OCI-LY7 (cell line): ENCODE data around the gene FBXW7. TPM values are rescaled to one million over a fixed set of nuclear protein-coding genes. Genes with fewer than 3 reads are reported as not detected.

Experiments
- BruUV-seq: library from RNA; stranded (reverse); fragments of 400-500 nt; replicated peaks from 2 replicates; lab custom pipeline; 2021; lab: Mats Ljungman, UMichigan
- CTCF ChIA-PET: fragments of 300-600 bp; sonication (Branson Sonifier 250); formaldehyde crosslinking; loops from one replicate; lab custom pipeline; 2022; ENCODE audit warnings: antibody characterized with exemption; ENCODE audit not compliant: unreplicated experiment; lab: Charles Lee
- POLR2A ChIA-PET: fragments of 300-600 bp; sonication (Branson Sonifier 250); formaldehyde crosslinking; loops from one replicate; lab custom pipeline; 2022; ENCODE audit warnings: antibody characterized with exemption; lab: Charles Lee
- DNase-seq: peaks from one replicate; pipeline ENCODE4 v3.0.0-alpha.2; 2015; ENCODE audit warnings: low spot score
- H2AFZ ChIP-seq: fragments of 200-600 bp; sonication (generic), shearing (Covaris generic); 2 replicates; pipeline ENCODE4 v1.6.1; 2014; ENCODE audit warnings: mild to moderate bottlenecking, antibody characterized with exemption, low read length, moderate library complexity
- H3K27ac ChIP-seq: fragments of 200-600 bp; sonication (generic); 2 replicates; pipeline ENCODE4 v1.5.1; 2014; ENCODE audit warnings: mixed run types, low read depth, mild to moderate bottlenecking, moderate library complexity, low read length, inconsistent platforms; ENCODE audit not compliant: poor library complexity, severe bottlenecking
- H3K36me3 ChIP-seq: fragments of 200-600 bp; sonication (generic); 2 replicates; pipeline ENCODE4 v1.6.1; 2014; ENCODE audit warnings: mild to moderate bottlenecking, antibody characterized with exemption, low read length, moderate library complexity, mixed read lengths; ENCODE audit not compliant: insufficient read depth
- H3K4me1 ChIP-seq: fragments of 200-600 bp; sonication (generic); 2 replicates; pipeline ENCODE4 v1.5.1; 2014; ENCODE audit warnings: mild to moderate bottlenecking, low read length; ENCODE audit not compliant: insufficient read depth, poor library complexity, severe bottlenecking
- H3K4me2 ChIP-seq: fragments of 200-600 bp; sonication (generic); 2 replicates; pipeline ENCODE4 v1.6.1; 2014; ENCODE audit warnings: mild to moderate bottlenecking, low read length
- H3K4me3 ChIP-seq: fragments of 200-600 bp; sonication (generic); 2 replicates; pipeline ENCODE4 v1.5.1; 2014; ENCODE audit warnings: mild to moderate bottlenecking, low read depth, low read length; ENCODE audit not compliant: poor library complexity, severe bottlenecking
- H3K79me2 ChIP-seq: fragments of 200-600 bp; sonication (generic); 2 replicates; pipeline ENCODE4 v1.6.1; 2016; ENCODE audit warnings: low read depth, mild to moderate bottlenecking, low read length, moderate library complexity, mixed read lengths; ENCODE audit not compliant: insufficient read depth
- H3K9me2 ChIP-seq: fragments of 200-600 bp; sonication (generic); 2 replicates; pipeline ENCODE4 v1.6.1; 2016; ENCODE audit warnings: mild to moderate bottlenecking, low read length, mixed read lengths; ENCODE audit not compliant: insufficient read depth
- H3K9me3 ChIP-seq: fragments of 200-600 bp; sonication (generic); 2 replicates; pipeline ENCODE4 v1.6.1; 2014; ENCODE audit warnings: mild to moderate bottlenecking, mixed run types, low read length, mixed read lengths
- H4K20me1 ChIP-seq: fragments of 200-600 bp; sonication (generic); 2 replicates; pipeline ENCODE4 v1.6.1; 2014; ENCODE audit warnings: mild to moderate bottlenecking, antibody characterized with exemption, low read length, moderate library complexity, mixed read lengths; ENCODE audit not compliant: insufficient read depth
- EZH2phosphoT487 ChIP-seq: fragments of 200-600 bp; sonication (generic); IDR thresholded peaks from 2 replicates; pipeline ENCODE4 v1.6.1; 2018; ENCODE audit warnings: low read depth, borderline replicate concordance, mild to moderate bottlenecking, mixed run types, antibody characterized with exemption, low read length, moderate library complexity, mixed read lengths
- intact Hi-C: fragments of 100-400 bp; cut with micrococcal nuclease; formaldehyde crosslinking; loops from one replicate; pipeline ENCODE4 v1.10.0; 2022; ENCODE audit not compliant: unreplicated experiment
- total RNA-seq, 2 experiments: library from RNA; depleted of rRNA in 1 of 2; stranded (reverse); fragments of >200 nt in 1 of 2; shearing (Covaris generic) in 1 of 2; gene quantifications; 2 replicates each; pipeline ENCODE4 v1.2.3, GENCODE V29; 2014 to 2022
- TF ChIP-seq, protein P1 (sequence below): fragments of 200-600 bp; sonication (generic); conservative IDR thresholded peaks from 2 replicates; pipeline ENCODE4 v1.5.1; 2014; ENCODE audit warnings: mild to moderate bottlenecking, antibody characterized with exemption, low read length, moderate library complexity, mixed read lengths

FBXW7 gene
- total RNA-seq, 2 experiments from 2014 or later, result 58.8 to 102 TPM

DNA sequence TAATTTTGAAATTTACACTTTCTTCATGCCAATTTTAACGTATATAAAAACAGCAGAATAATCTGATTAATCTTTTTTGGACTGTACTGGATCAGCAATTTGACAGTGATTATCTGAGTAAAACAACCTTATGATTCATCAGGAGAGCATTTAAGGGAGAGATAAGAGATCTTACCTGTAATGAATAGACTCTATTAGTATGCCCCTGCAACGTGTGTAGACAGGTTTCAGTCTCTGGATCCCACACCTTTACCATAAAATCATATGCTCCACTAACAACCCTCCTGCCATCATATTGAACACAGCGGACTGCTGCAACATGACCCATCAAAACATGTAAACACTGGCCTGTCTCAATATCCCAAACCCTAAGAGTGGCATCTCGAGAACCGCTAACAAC, 210.1 kb downstream of the FBXW7 start:
- ChIA-PET CTCF (interaction anchor here (0.5 kb wide), 1 partner anchor 18 kb away, joined by 3 read pairs; no protein-coding TSS in a partner anchor), POLR2A (interaction anchor here (0.7 kb wide), 1 partner anchor 441 kb away, joined by 3 read pairs; no protein-coding TSS in a partner anchor)
- Histone ChIP-seq H3K79me2 (no peaks in the 10 kb centered on the region), H3K4me3 (no peak overlapping the region), H3K9me2 (no peaks in the 10 kb centered on the region), H3K36me3 (peaks cover 78% of the 10 kb centered on the region), H2AFZ (no peak overlapping the region), H3K4me2 (no peak overlapping the region), H3K9me3 (no peaks in the 10 kb centered on the region), H3K4me1 (no peaks in the 10 kb centered on the region), H4K20me1 (no peaks in the 10 kb centered on the region), H3K27ac (no peak overlapping the region)
- TF ChIP-seq, protein P1, sequence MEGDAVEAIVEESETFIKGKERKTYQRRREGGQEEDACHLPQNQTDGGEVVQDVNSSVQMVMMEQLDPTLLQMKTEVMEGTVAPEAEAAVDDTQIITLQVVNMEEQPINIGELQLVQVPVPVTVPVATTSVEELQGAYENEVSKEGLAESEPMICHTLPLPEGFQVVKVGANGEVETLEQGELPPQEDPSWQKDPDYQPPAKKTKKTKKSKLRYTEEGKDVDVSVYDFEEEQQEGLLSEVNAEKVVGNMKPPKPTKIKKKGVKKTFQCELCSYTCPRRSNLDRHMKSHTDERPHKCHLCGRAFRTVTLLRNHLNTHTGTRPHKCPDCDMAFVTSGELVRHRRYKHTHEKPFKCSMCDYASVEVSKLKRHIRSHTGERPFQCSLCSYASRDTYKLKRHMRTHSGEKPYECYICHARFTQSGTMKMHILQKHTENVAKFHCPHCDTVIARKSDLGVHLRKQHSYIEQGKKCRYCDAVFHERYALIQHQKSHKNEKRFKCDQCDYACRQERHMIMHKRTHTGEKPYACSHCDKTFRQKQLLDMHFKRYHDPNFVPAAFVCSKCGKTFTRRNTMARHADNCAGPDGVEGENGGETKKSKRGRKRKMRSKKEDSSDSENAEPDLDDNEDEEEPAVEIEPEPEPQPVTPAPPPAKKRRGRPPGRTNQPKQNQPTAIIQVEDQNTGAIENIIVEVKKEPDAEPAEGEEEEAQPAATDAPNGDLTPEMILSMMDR, result no peak
- TF ChIP-seq EZH2phosphoT487, result no peak
- no peak for DNase-seq
- intact Hi-C loops, result no loop called here
- no TSS peak for BruUV-seq

DNA sequence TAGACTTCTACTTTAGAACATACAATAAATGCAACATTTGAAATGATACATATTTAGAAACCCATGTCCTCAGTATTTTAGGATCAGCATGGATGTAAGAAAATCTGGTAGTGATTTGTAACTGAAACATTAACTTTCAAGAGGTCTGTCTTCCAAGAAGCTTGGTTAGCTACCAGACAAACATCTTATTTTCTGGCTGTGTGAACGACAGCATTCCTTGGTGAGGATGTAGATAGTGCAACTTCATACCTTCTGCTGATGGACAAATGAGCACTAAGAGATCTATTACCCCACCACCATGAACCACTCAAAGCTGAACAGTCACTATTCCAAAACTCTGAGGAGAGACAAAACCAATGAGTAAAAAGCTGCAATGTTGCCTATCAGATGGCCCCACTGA, 212.7 kb downstream of the FBXW7 start:
- H2AFZ ChIP-seq, result no peak overlapping the region
- H3K79me2 ChIP-seq, result no peaks in the 10 kb centered on the region
- TF ChIP-seq, protein P1, result no peak
- no peak for TF ChIP-seq EZH2phosphoT487
- CTCF ChIA-PET, result no interaction called here
- H3K4me3 ChIP-seq, result no peak overlapping the region
- peaks cover 62% of the 10 kb centered on the region for H3K36me3 ChIP-seq
- no TSS peak for BruUV-seq
- DNase-seq, result no peak
- H3K9me3 ChIP-seq, result no peaks in the 10 kb centered on the region
- no peaks in the 10 kb centered on the region for H3K4me1 ChIP-seq
- no peak overlapping the region for H3K4me2 ChIP-seq
- no peaks in the 10 kb centered on the region for H4K20me1 ChIP-seq
- H3K27ac ChIP-seq, result no peak overlapping the region
- intact Hi-C loops, result no loop called here
- no peaks in the 10 kb centered on the region for H3K9me2 ChIP-seq
- POLR2A ChIA-PET, result interaction anchor here (0.6 kb wide), 1 partner anchor 103 kb away, joined by 4 read pairs; no protein-coding TSS in a partner anchor

DNA sequence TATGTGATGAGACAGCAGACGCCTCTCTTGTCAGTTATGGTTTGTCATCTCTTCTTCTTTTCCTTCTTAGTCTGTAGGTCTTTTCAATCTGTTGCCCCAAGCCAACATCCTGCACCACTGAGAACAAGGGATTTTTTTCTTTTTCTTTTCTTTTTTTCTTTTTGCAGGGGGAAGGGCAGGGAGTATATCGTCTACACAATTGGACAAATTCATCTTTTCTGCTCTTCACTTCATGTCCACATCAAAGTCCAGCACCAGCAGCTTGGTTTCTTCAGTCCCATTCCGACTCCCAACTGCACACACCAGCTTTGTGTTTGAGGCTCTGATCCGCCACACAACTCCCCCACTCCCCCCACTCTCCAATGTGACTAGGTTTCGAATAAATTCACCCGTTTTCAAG, 213.2 kb downstream of the FBXW7 start:
- BruUV-seq, result TSS peak; percentile 38
- CTCF ChIA-PET, result interaction anchor here (0.6 kb wide), 2 partner anchors 435 to 656 kb away, joined by 5 to 6 read pairs; no protein-coding TSS in a partner anchor

More for the DNA sequence above, 213.2 kb downstream of the FBXW7 start:
- Histone ChIP-seq H3K4me1 (no peaks in the 10 kb centered on the region), H3K4me2 (no peak overlapping the region), H3K36me3 (peaks cover 56% of the 10 kb centered on the region), H3K27ac (no peak overlapping the region), H3K79me2 (no peaks in the 10 kb centered on the region), H3K9me3 (no peaks in the 10 kb centered on the region), H3K9me2 (no peaks in the 10 kb centered on the region), H2AFZ (no peak overlapping the region), H3K4me3 (no peak overlapping the region), H4K20me1 (no peaks in the 10 kb centered on the region)
- intact Hi-C loops, result no loop called here
- no peak for DNase-seq
- POLR2A ChIA-PET, result interaction anchor here (0.6 kb wide), 6 partner anchors 16 to 570 kb away, joined by 3 to 7 read pairs (median 4); no protein-coding TSS in a partner anchor
- no peak for TF ChIP-seq EZH2phosphoT487
- TF ChIP-seq, protein P1, result no peak
